Measurements from ENCODE around the gene RALB.
A peak's percentile ranks its signal among the peaks of the same experiment; 100 is the strongest.

The RALB gene

DNA sequence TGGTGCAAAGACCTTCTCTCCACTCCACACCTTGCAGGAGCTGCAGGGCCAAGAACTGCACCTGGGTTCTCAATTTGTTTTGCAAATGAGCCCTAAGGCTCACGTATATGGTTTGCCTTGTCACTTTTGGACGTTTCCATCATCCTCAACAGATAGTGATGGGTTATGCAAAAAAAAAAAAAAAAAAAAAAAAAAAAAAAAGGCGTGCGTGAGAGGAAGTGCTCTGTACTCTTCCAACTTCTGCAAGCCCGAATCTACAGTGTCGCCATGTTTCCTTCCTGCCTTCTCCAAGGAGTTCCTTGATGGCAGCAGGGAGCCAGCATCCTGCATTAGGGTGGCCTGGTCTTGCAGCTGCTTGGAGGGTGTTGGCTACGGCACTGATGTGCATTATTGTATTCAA is 89.3 kb downstream of the RALB start:
- no peaks in the 10 kb centered on the region for H3K4me1 ChIP-seq (ENCODE audit: low read length)
- no peak overlapping the region for H3K27ac ChIP-seq (ENCODE audit: low read length)
- no peak overlapping the region for H3K9ac ChIP-seq (ENCODE audit: low read length)
- H3K79me2 ChIP-seq (ENCODE audit: low read length), result no peaks in the 10 kb centered on the region
- H3K27me3 ChIP-seq (ENCODE audit: low read depth, low read length), result no peaks in the 10 kb centered on the region
- no peaks in the 10 kb centered on the region for H3K36me3 ChIP-seq (replicated peaks; ENCODE audit: low read depth, low read length)
- TF ChIP-seq EZH2phosphoT487 (IDR thresholded peaks at IDR 0.05; ENCODE audit: low read depth) (no peak), CTCF (IDR thresholded peaks at IDR 0.05; ENCODE audit: low read depth, low read length) (no peak)
- no peaks in the 10 kb centered on the region for H4K20me1 ChIP-seq (ENCODE audit: insufficient read depth, low read length)
- H3K9me3 ChIP-seq (ENCODE audit: insufficient read depth, low read length), result no peaks in the 10 kb centered on the region
- H2AFZ ChIP-seq (ENCODE audit: low read depth, low read length), result no peak overlapping the region
- no peak overlapping the region for H3K4me3 ChIP-seq (ENCODE audit: low read length)
- no peak overlapping the region for H3K4me2 ChIP-seq (ENCODE audit: low read length)

DNA sequence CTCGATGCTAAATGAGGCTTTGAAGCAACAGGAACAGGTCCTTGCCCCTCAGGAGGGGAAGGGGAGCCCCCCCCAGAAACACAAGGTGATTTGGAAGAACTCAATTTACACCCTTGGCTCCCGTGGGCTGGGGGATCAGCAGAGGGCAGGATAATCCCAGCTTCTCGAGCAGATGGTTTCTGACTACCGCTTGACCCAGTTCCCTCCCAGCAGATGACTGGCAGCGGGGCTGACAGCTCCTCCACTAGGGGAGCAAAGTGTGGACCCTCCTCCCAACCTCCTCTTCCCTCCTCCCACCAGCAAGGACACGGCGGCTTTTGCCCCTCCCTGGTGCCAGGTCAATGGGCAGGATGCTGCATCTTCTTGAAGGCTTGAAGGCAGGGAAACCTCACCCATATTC is 89.8 kb downstream of the RALB start:
- Histone ChIP-seq H3K4me1 (ENCODE audit: low read length) (no peaks in the 10 kb centered on the region), H3K9me3 (ENCODE audit: insufficient read depth, low read length) (no peaks in the 10 kb centered on the region), H4K20me1 (ENCODE audit: insufficient read depth, low read length) (no peaks in the 10 kb centered on the region), H2AFZ (ENCODE audit: low read depth, low read length) (no peak overlapping the region), H3K9ac (ENCODE audit: low read length) (no peak overlapping the region), H3K27ac (ENCODE audit: low read length) (no peak overlapping the region), H3K79me2 (ENCODE audit: low read length) (no peaks in the 10 kb centered on the region), H3K4me2 (ENCODE audit: low read length) (no peak overlapping the region), H3K4me3 (ENCODE audit: low read length) (no peak overlapping the region), H3K36me3 (replicated peaks; ENCODE audit: low read depth, low read length) (no peaks in the 10 kb centered on the region), H3K27me3 (ENCODE audit: low read depth, low read length) (0 out of 2 replicates have a peak, but pooled peaks cover 3% of the 10 kb centered on the region)
- no peak for TF ChIP-seq CTCF (IDR thresholded peaks at IDR 0.05; ENCODE audit: low read depth, low read length)
- TF ChIP-seq EZH2phosphoT487 (IDR thresholded peaks at IDR 0.05; ENCODE audit: low read depth), result no peak

GRCh38 chr2:120343100-120343432 is 90.4 kb downstream of the RALB start:
- H3K4me3 ChIP-seq (ENCODE audit: low read length), result no peak overlapping the region
- 0 out of 2 replicates have a peak, but pooled peaks cover 4% of the 10 kb centered on the region for H3K27me3 ChIP-seq (ENCODE audit: low read depth, low read length)
- no peak overlapping the region for H2AFZ ChIP-seq (ENCODE audit: low read depth, low read length)
- no peak overlapping the region for H3K4me2 ChIP-seq (ENCODE audit: low read length)
- H4K20me1 ChIP-seq (ENCODE audit: insufficient read depth, low read length), result no peaks in the 10 kb centered on the region
- H3K36me3 ChIP-seq (replicated peaks; ENCODE audit: low read depth, low read length), result no peaks in the 10 kb centered on the region
- TF ChIP-seq EZH2phosphoT487 (IDR thresholded peaks at IDR 0.05; ENCODE audit: low read depth) (no peak), CTCF (IDR thresholded peaks at IDR 0.05; ENCODE audit: low read depth, low read length) (no peak)
- no peaks in the 10 kb centered on the region for H3K9me3 ChIP-seq (ENCODE audit: insufficient read depth, low read length)
- H3K79me2 ChIP-seq (ENCODE audit: low read length), result no peaks in the 10 kb centered on the region
- no peak overlapping the region for H3K9ac ChIP-seq (ENCODE audit: low read length)
- H3K27ac ChIP-seq (ENCODE audit: low read length), result no peak overlapping the region
- H3K4me1 ChIP-seq (ENCODE audit: low read length), result no peaks in the 10 kb centered on the region

GRCh38 chr2:120343433-120344105 is 90.9 kb downstream of the RALB start:
- Histone ChIP-seq H3K4me3 (ENCODE audit: low read length) (no peak overlapping the region), H3K4me1 (ENCODE audit: low read length) (no peaks in the 10 kb centered on the region), H3K36me3 (replicated peaks; ENCODE audit: low read depth, low read length) (no peaks in the 10 kb centered on the region), H3K9me3 (ENCODE audit: insufficient read depth, low read length) (no peaks in the 10 kb centered on the region), H3K27ac (ENCODE audit: low read length) (no peak overlapping the region), H3K4me2 (ENCODE audit: low read length) (0 out of 2 replicates have a peak overlapping the region, but pooled peaks have one; percentile 17), H2AFZ (ENCODE audit: low read depth, low read length) (no peak overlapping the region), H3K79me2 (ENCODE audit: low read length) (no peaks in the 10 kb centered on the region), H3K27me3 (ENCODE audit: low read depth, low read length) (0 out of 2 replicates have a peak, but pooled peaks cover 4% of the 10 kb centered on the region), H4K20me1 (ENCODE audit: insufficient read depth, low read length) (no peaks in the 10 kb centered on the region), H3K9ac (ENCODE audit: low read length) (no peak overlapping the region)
- TF ChIP-seq CTCF (IDR thresholded peaks at IDR 0.05; ENCODE audit: low read depth, low read length) (0 out of 2 replicates have a peak, but pooled peaks have one; percentile 19), EZH2phosphoT487 (IDR thresholded peaks at IDR 0.05; ENCODE audit: low read depth) (no peak)
